ENCODE results near the gene PIBF1.

Gene PIBF1

GRCh38 chr13:73057284-73058063, 275.5 kb downstream of the PIBF1 start:
- no peak for TF ChIP-seq CTCF (IDR thresholded peaks at IDR 0.05; ENCODE audit: extremely low read depth, missing control alignments)
- DNase-seq (ENCODE audit: low spot score): no peak

- no peak for DNase-seq (ENCODE audit: low spot score)
- no peak for TF ChIP-seq CTCF (IDR thresholded peaks at IDR 0.05; ENCODE audit: extremely low read depth, missing control alignments)
Observed at GRCh38 chr13:73058064-73058313, 276.1 kb downstream of the PIBF1 start.

GRCh38 chr13:73058432-73058735, 276.5 kb downstream of the PIBF1 start:
- no peak for TF ChIP-seq CTCF (IDR thresholded peaks at IDR 0.05; ENCODE audit: extremely low read depth, missing control alignments)
- DNase-seq (ENCODE audit: low spot score): peak; percentile 23

- peak; percentile 99 for DNase-seq (ENCODE audit: low spot score)
- no peak for TF ChIP-seq CTCF (IDR thresholded peaks at IDR 0.05; ENCODE audit: extremely low read depth, missing control alignments)
Observed at GRCh38 chr13:73058736-73059459, 277.0 kb downstream of the PIBF1 start, which contains the start of gene KLF5. Gene KLF5 (plus strand): TSS chr13:73059005. CDS start chr13:73059328, 323 bp downstream.

GRCh38 chr13:73059460-73060250, 277.7 kb downstream of the PIBF1 start:
- TF ChIP-seq CTCF (IDR thresholded peaks at IDR 0.05; ENCODE audit: extremely low read depth, missing control alignments): peak; percentile 48
- peak; percentile 79 for DNase-seq (ENCODE audit: low spot score)

GRCh38 chr13:73060251-73061160, 278.6 kb downstream of the PIBF1 start:
- DNase-seq (ENCODE audit: low spot score): no peak
- TF ChIP-seq CTCF (IDR thresholded peaks at IDR 0.05; ENCODE audit: extremely low read depth, missing control alignments): no peak

Data from GM20000 (cell line).